Panc1 (cell line): ENCODE data around the gene PSG7.

Experiments used
- CTCF ChIP-seq: fragments of 450-650 bp; IDR thresholded peaks from 2 replicates; pipeline ENCODE4 v1.5.1; 2017; ENCODE audit warnings: mild to moderate bottlenecking
- POLR2AphosphoS5 ChIP-seq: IDR thresholded peaks from 2 replicates; pipeline ENCODE4 v1.6.1; 2012; ENCODE audit warnings: mild to moderate bottlenecking, low read depth, low read length, moderate library complexity
- REST ChIP-seq, 2 experiments: IDR thresholded peaks; 2 replicates each; pipeline ENCODE4 v1.6.1; 2011 to 2012; ENCODE audit warnings: low read depth in 2 of 2, control low read depth in 1 of 2, low read length in 1 of 2, mild to moderate bottlenecking in 1 of 2, moderate library complexity in 1 of 2; ENCODE audit not compliant: insufficient read depth in 1 of 2
- SIN3A ChIP-seq: IDR thresholded peaks from 2 replicates; pipeline ENCODE4 v1.6.1; 2012; ENCODE audit warnings: low read depth, mild to moderate bottlenecking, low read length, moderate library complexity, borderline replicate concordance; ENCODE audit not compliant: insufficient read depth
- TCF7L2 ChIP-seq: IDR thresholded peaks from 2 replicates; pipeline ENCODE4 v1.6.1; 2011; ENCODE audit warnings: mild to moderate bottlenecking, low read depth, low read length, inconsistent platforms

- TF ChIP-seq REST (IDR thresholded peaks at IDR 0.05; ENCODE audit: insufficient read depth in 1 of 2, low read depth in 2 of 2, low read length in 1 of 2) (no peak), CTCF (no peak), SIN3A (no peak), POLR2AphosphoS5 (no peak), TCF7L2 (no peak)
These were observed 28.2 kb upstream of the PSG7 start for GRCh38 chr19:42965176-42965575.
